HG03469 (cell line): ENCODE data around the gene HGFAC.

ENCODE experiments used
- ATAC-seq: cut with Tn5 transposase; IDR thresholded peaks from one replicate; pipeline ENCODE4 v1.9.1; 2021; ENCODE audit warnings: mild to moderate bottlenecking, moderate library complexity, moderate number of reproducible peaks; ENCODE audit not compliant: unreplicated experiment

The HGFAC gene

DNA sequence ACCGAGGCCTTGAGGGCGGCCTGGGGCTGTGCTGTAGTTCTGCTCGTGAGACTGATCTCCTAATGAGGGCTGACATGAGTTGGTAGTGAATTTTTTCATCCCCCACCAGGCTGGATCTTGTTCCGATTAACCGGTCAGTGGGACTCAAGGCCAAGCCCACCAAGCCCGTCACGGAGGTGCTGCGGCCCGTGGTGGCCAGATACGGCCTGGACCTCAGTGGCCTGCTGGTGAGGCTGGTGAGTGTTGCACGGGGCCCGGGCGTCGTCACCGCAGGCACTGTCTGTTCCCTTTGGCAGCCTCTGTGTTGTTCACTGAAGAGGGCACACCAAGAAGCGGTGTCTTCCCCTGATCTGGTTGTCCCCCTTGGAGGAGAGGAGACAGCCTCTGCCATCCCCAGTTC is 18.4 kb upstream of the HGFAC start:
- ATAC-seq, result no peak

- no peak for ATAC-seq
Measured at GRCh38 chr4:3423952-3424351, 17.8 kb upstream of the HGFAC start.

GRCh38 chr4:3424522-3425095 is 17.2 kb upstream of the HGFAC start:
- no peak for ATAC-seq

DNA sequence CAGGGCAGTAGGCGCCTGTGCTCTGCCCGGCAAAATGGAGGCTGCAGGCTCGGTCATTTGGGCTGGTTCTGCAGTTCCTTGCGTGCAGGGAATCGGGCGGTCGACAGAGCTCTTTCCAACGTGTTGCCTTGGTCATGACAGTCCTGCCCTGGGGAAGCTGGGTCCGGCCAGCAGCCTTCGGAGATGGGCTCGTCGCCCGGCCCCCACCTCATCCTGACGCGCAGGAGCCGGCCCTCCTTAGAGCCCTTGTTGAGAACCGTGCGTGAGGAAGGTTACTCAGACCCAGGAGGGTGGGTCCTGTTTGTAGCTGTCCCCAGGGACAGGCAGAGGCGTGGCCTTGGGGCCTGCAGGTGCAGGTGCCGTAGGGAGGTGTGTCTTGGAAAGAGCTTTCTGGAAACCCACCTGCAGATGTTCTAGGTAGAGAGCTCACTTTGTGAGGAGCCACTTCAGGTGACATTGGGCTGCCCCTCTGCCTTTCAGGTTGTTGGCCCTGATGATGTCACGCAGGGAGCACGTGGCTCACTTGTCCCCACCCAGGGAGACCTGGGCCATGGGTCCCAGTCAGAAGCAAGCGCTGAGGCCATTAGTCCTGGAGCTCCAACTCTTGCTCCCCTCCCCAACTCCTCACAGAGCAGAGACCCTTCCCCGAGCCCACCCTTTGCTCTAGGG is 15.2 kb upstream of the HGFAC start:
- ATAC-seq, result no peak

DNA sequence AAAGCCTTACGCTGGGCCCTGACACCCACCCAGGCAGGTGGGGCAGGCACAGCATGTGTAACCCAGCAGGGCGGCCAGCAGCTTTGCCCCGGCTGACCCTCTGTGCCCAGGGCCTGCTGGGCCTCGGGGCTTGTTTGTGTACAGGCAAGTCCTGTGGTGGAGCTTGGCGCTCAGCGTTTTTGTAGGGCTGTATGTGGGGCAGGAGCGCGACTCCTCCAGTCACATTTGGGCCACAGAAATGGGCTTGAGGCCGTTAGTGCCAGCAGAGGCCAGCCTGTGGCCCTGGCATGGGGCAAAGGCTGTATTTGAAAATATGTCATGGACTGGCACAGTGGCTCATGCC is 14.7 kb upstream of the HGFAC start:
- no peak for ATAC-seq

GRCh38 chr4:3427706-3428446 is 13.9 kb upstream of the HGFAC start:
- ATAC-seq, result no peak

- ATAC-seq, result no peak
Measured at GRCh38 chr4:3429651-3430050, 12.1 kb upstream of the HGFAC start.

- ATAC-seq, result no peak
Measured at GRCh38 chr4:3430524-3430923, 11.2 kb upstream of the HGFAC start.

DNA sequence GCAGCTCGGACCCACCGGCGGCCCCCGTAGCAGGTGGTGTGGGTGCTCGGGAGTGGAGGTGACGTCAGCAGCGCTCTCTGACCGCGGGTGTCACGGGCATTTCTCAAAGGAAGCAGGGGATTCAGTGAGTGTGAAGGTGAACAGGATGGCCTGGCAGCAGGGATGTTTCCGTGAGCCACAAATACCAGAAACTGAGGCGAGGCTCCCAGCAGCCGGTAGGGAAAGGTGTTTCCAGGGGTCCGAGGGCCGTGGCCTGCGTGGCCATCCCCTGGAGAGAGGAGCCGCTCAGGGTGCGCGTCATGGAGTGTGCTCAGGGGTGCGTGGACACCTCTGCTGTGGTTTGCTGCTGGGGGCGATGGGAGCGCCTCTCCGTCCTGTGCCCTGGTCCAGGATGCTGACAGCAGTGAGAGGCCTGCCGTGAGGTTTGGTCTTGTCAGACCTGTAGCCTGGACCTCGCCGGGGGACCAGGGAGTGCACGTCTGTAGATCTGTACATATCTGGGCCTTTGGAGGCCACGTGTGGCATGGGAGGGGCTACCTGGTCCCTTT is 10.2 kb upstream of the HGFAC start:
- ATAC-seq, result no peak

DNA sequence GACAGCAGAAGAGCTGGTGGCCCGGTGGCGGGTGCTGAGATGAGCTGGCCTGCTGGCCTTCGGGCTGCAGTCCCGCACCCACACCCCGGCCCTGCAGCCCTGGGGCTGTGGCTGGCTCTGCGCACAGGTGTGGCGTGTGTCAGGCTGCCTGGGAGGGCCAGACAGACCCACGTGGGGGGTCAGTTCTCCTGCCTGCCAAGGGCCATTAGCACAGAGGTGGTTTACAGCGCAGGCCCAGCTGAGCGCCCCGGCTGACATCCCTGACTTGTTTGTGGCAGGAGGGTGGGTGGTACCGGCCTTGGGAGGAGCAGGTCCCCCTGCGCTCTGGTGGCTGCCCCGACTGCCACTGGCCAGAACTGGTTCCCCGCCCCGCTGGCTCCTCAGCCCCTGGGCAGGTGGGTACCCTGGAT is 9.4 kb upstream of the HGFAC start:
- no peak for ATAC-seq

GRCh38 chr4:3433138-3433869 is 8.5 kb upstream of the HGFAC start:
- no peak for ATAC-seq

DNA sequence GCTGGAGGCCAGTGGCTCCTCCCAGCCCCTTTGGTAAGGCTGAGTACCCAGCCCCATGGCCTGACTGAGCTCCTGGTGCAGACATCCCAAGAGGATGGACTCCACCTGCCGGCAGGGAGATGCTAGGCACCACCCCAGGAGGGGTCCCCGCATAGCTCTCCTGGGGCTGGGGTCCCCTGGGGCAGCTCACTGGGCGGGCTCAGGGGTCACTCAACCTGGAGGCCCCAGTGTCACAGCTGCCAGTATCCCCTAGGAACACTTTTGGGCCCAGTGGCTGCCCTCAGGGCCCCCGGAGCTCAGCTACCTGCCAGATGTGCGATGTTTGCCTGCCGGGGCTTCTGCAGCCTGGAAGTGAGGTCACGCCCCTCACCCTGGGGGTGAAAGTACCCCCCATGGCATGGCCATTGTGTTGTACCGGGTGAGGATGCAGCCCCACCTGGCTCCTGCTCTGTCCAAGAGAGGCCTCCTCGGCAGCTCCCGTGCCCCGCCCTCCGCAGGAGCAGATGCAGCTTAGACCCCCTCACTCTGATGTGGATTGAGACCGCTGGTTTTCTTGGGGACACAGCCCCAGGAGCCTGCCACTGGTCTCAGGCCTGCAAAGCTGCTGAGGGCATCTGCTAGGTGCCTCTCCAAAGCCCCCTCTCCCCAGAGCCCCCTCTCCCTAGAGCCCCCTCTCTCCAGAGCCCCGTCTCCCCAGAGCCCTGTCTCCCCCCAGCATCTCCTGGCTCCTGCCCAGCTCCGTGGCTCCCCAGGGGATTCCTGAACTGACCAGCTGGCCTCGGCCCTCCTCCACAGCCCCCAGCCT is 6.7 kb upstream of the HGFAC start:
- no peak for ATAC-seq

- no peak for ATAC-seq
Measured at GRCh38 chr4:3435686-3435956, 6.1 kb upstream of the HGFAC start.

- no peak for ATAC-seq
Measured at GRCh38 chr4:3436048-3436797, 5.5 kb upstream of the HGFAC start.

- no peak for ATAC-seq
Measured at GRCh38 chr4:3436798-3437581, 4.8 kb upstream of the HGFAC start.

- no peak for ATAC-seq
Measured at GRCh38 chr4:3437582-3437936, 4.2 kb upstream of the HGFAC start.

GRCh38 chr4:3437998-3438846 is 3.5 kb upstream of the HGFAC start:
- no peak for ATAC-seq

GRCh38 chr4:3438847-3439180 is 3.0 kb upstream of the HGFAC start:
- no peak for ATAC-seq

GRCh38 chr4:3439391-3439790 is 2.4 kb upstream of the HGFAC start:
- no peak for ATAC-seq
